Trophoblast cell (in vitro differentiated cells and primary cell): ENCODE results near the gene ANHX.

ENCODE experiments used
- DNase-seq, 2 donors: peaks; one replicate each; pipeline ENCODE4 v3.0.0-alpha.2; 2016
- H2AFZ ChIP-seq: 2 replicates; pipeline ENCODE4 v1.6.1; 2013; ENCODE audit warnings: low read length, moderate library complexity, mild to moderate bottlenecking; ENCODE audit not compliant: insufficient read depth, poor library complexity
- H2AK5ac ChIP-seq: 2 replicates; pipeline ENCODE4 v1.6.1; 2013; ENCODE audit warnings: mild to moderate bottlenecking, low read length
- H2BK120ac ChIP-seq: 2 replicates; pipeline ENCODE4 v1.6.1; 2013; ENCODE audit warnings: low read length, mild to moderate bottlenecking, moderate library complexity; ENCODE audit not compliant: insufficient read depth, poor library complexity
- H2BK12ac ChIP-seq: 2 replicates; pipeline ENCODE4 v1.6.1; 2013; ENCODE audit warnings: mild to moderate bottlenecking, low read length, moderate library complexity
- H2BK5ac ChIP-seq: 2 replicates; pipeline ENCODE4 v1.6.1; 2013; ENCODE audit warnings: low read length, low read depth, moderate library complexity, mild to moderate bottlenecking; ENCODE audit not compliant: poor library complexity
- H3K14ac ChIP-seq: 2 replicates; pipeline ENCODE4 v1.6.1; 2013; ENCODE audit warnings: mild to moderate bottlenecking, low read length
- H3K18ac ChIP-seq: 2 replicates; pipeline ENCODE4 v1.6.1; 2013; ENCODE audit warnings: mild to moderate bottlenecking, low read length
- H3K23ac ChIP-seq: 2 replicates; pipeline ENCODE4 v1.6.1; 2013; ENCODE audit warnings: low read length
- H3K27ac ChIP-seq: 2 replicates; pipeline ENCODE4 v1.5.1; 2013; ENCODE audit warnings: low read depth, mild to moderate bottlenecking, inconsistent platforms, low read length, moderate library complexity
- H3K27me3 ChIP-seq: 2 replicates; pipeline ENCODE4 v1.6.1; 2013; ENCODE audit warnings: inconsistent platforms, mild to moderate bottlenecking, low read length, moderate library complexity; ENCODE audit not compliant: insufficient read depth
- H3K36me3 ChIP-seq, 2 experiments: 1 replicate in 1 of 2; 2 replicates in 1 of 2; pipeline ENCODE4 v1.6.1; 2013; ENCODE audit warnings: low read length in 2 of 2, mild to moderate bottlenecking in 2 of 2, moderate library complexity in 1 of 2; ENCODE audit not compliant: insufficient read depth in 2 of 2, control insufficient read depth in 1 of 2
- H3K4ac ChIP-seq: 2 replicates; pipeline ENCODE4 v1.6.1; 2013; ENCODE audit warnings: low read depth, mild to moderate bottlenecking, low read length, moderate library complexity
- H3K4me1 ChIP-seq, 2 experiments: 1 replicate in 1 of 2; 2 replicates in 1 of 2; pipeline ENCODE4 v1.6.1; 2013; ENCODE audit warnings: low read length in 2 of 2, mild to moderate bottlenecking in 2 of 2, moderate library complexity in 1 of 2; ENCODE audit not compliant: insufficient read depth in 2 of 2, control insufficient read depth in 1 of 2
- H3K4me2 ChIP-seq: 2 replicates; pipeline ENCODE4 v1.6.1; 2013; ENCODE audit warnings: inconsistent platforms, mild to moderate bottlenecking, low read length, moderate library complexity
- H3K4me3 ChIP-seq: 2 replicates; pipeline ENCODE4 v1.5.1; 2013; ENCODE audit warnings: mild to moderate bottlenecking, low read depth, low read length, inconsistent platforms
- H3K79me1 ChIP-seq: one replicate; pipeline ENCODE4 v1.6.1; 2013; ENCODE audit warnings: low read length
- H3K79me2 ChIP-seq: 2 replicates; pipeline ENCODE4 v1.6.1; 2013; ENCODE audit warnings: low read length, mild to moderate bottlenecking; ENCODE audit not compliant: control insufficient read depth, insufficient read depth, poor library complexity
- H3K9ac ChIP-seq: 2 replicates; pipeline ENCODE4 v1.6.1; 2013; ENCODE audit warnings: mild to moderate bottlenecking, low read length
- H3K9me3 ChIP-seq: 2 replicates; pipeline ENCODE4 v1.6.1; 2013; ENCODE audit warnings: low read depth, mild to moderate bottlenecking, control low read depth, inconsistent platforms, low read length; ENCODE audit not compliant: insufficient read depth
- H4K12ac ChIP-seq: 2 replicates; pipeline ENCODE4 v1.6.1; 2013; ENCODE audit warnings: low read depth, mild to moderate bottlenecking, low read length, moderate library complexity
- H4K8ac ChIP-seq: 2 replicates; pipeline ENCODE4 v1.6.1; 2013; ENCODE audit warnings: low read depth, mild to moderate bottlenecking, low read length, moderate library complexity
- H4K91ac ChIP-seq: one replicate; pipeline ENCODE4 v1.6.1; 2013; ENCODE audit warnings: low read depth, mild to moderate bottlenecking, low read length, moderate library complexity
- WGBS: extraction: QIAGEN DNeasy Blood & Tissue Kit; methylation state at CpG from one replicate; pipeline ENCODE4 v1.1.7; 2013; ENCODE audit warnings: missing lambda C conversion rate; ENCODE audit not compliant: insufficient read length, insufficient coverage; ENCODE audit errors: extremely low coverage; 5-methylcytosine and 5-hydroxymethylcytosine counted together

The ANHX gene

GRCh38 chr12:133201888-133202287 lies 33.8 kb downstream of the ANHX start:
- H4K8ac ChIP-seq, result no peak overlapping the region
- H3K4ac ChIP-seq, result no peak overlapping the region
- H3K79me2 ChIP-seq, result no peaks in the 10 kb centered on the region
- H3K27ac ChIP-seq, result no peak overlapping the region
- no CpG with 5 or more reads among the region's 2 CpGs for WGBS
- no peak overlapping the region for H4K91ac ChIP-seq
- H3K23ac ChIP-seq, result no peak overlapping the region
- peaks cover 0 to 13% of the 10 kb centered on the region in 2 experiments for H3K36me3 ChIP-seq
- H3K9me3 ChIP-seq, result peaks cover 8% of the 10 kb centered on the region
- H2BK120ac ChIP-seq, result no peak overlapping the region
- H2AK5ac ChIP-seq, result no peak overlapping the region
- H3K14ac ChIP-seq, result no peak overlapping the region
- H3K79me1 ChIP-seq, result no peaks in the 10 kb centered on the region
- DNase-seq, result no peak
- no peak overlapping the region for H2AFZ ChIP-seq
- H3K4me1 ChIP-seq, result no peaks in the 10 kb centered on the region
- H2BK12ac ChIP-seq, result no peak overlapping the region
- no peak overlapping the region for H3K4me2 ChIP-seq
- no peak overlapping the region for H3K9ac ChIP-seq
- H3K18ac ChIP-seq, result no peak overlapping the region
- no peak overlapping the region for H3K4me3 ChIP-seq
- no peaks in the 10 kb centered on the region for H3K27me3 ChIP-seq
- no peak overlapping the region for H4K12ac ChIP-seq
- no peak overlapping the region for H2BK5ac ChIP-seq

GRCh38 chr12:133192847-133193246 lies 42.8 kb downstream of the ANHX start:
- Histone ChIP-seq H2BK120ac (no peak overlapping the region), H3K9me3 (peaks cover 27% of the 10 kb centered on the region), H3K4me2 (no peak overlapping the region), H2BK12ac (no peak overlapping the region), H3K27ac (no peak overlapping the region), H4K12ac (no peak overlapping the region), H4K91ac (no peak overlapping the region), H3K23ac (no peak overlapping the region), H3K79me2 (no peaks in the 10 kb centered on the region), H3K36me3 (peaks cover 44 to 58% of the 10 kb centered on the region in 2 experiments), H2BK5ac (no peak overlapping the region), H3K4me1 (no peaks in the 10 kb centered on the region), H3K4ac (no peak overlapping the region), H3K79me1 (no peaks in the 10 kb centered on the region), H3K27me3 (no peaks in the 10 kb centered on the region), H2AFZ (no peak overlapping the region), H4K8ac (no peak overlapping the region), H3K14ac (no peak overlapping the region), H3K18ac (no peak overlapping the region), H3K9ac (no peak overlapping the region), H3K4me3 (no peak overlapping the region), H2AK5ac (no peak overlapping the region)
- no CpG with 5 or more reads among the region's 5 CpGs for WGBS
- no peak for DNase-seq

GRCh38 chr12:133190176-133190575 lies 45.5 kb downstream of the ANHX start:
- Histone ChIP-seq H3K4me2 (no peak overlapping the region), H3K18ac (no peak overlapping the region), H2AFZ (no peak overlapping the region), H3K23ac (no peak overlapping the region), H3K9ac (no peak overlapping the region), H3K79me2 (no peaks in the 10 kb centered on the region), H3K4me1 (no peaks in the 10 kb centered on the region), H2AK5ac (no peak overlapping the region), H4K12ac (no peak overlapping the region), H3K27ac (no peak overlapping the region), H4K8ac (no peak overlapping the region), H2BK5ac (no peak overlapping the region), H3K4ac (no peak overlapping the region), H3K14ac (no peak overlapping the region), H3K36me3 (peaks cover 44 to 66% of the 10 kb centered on the region in 2 experiments), H3K9me3 (peaks cover 28% of the 10 kb centered on the region), H3K27me3 (no peaks in the 10 kb centered on the region), H4K91ac (no peak overlapping the region), H2BK120ac (no peak overlapping the region), H2BK12ac (no peak overlapping the region), H3K79me1 (no peaks in the 10 kb centered on the region), H3K4me3 (no peak overlapping the region)
- DNase-seq, result peak in 1 of 2 donors; percentile 2
- WGBS, result no CpG with 5 or more reads among the region's 2 CpGs

- Histone ChIP-seq H3K23ac (no peak within 1 kb of the TSS), H3K18ac (peak within 1 kb of the TSS; percentile 46), H3K9me3 (peaks cover 19% of the 10 kb centered on the region), H2AK5ac (peak within 1 kb of the TSS; percentile 38), H2BK120ac (peak within 1 kb of the TSS; percentile 14), H2BK5ac (no peak within 1 kb of the TSS), H4K91ac (peak within 1 kb of the TSS; percentile 57), H3K4me1 (peaks cover 0 to 3% of the 10 kb centered on the region in 2 experiments), H3K79me2 (peaks cover 5% of the 10 kb centered on the region), H2AFZ (peak within 1 kb of the TSS; percentile 75), H2BK12ac (no peak within 1 kb of the TSS), H3K4ac (peak within 1 kb of the TSS; percentile 11), H3K27me3 (no peaks in the 10 kb centered on the region), H3K79me1 (no peaks in the 10 kb centered on the region), H3K4me2 (peak within 1 kb of the TSS; percentile 99), H3K36me3 (peaks cover 19 to 24% of the 10 kb centered on the region in 2 experiments), H4K12ac (peak within 1 kb of the TSS; percentile 88), H3K4me3 (peak within 1 kb of the TSS; percentile 94), H3K27ac (no peak within 1 kb of the TSS), H4K8ac (peak within 1 kb of the TSS; percentile 90), H3K14ac (peak within 1 kb of the TSS; percentile 63), H3K9ac (peak within 1 kb of the TSS; percentile 80)
- no CpG with 5 or more reads among the region's 40 CpGs for WGBS
- peak; percentile 93 to 99 for DNase-seq
These were observed 54.3 kb downstream of the ANHX start, which contains the start of gene ZNF268 for GRCh38 chr12:133181238-133181959. ZNF268 (plus strand) TSS chr12:133181495; CDS start chr12:133181998, 503 bp downstream.
